HTR-8/SVneo (cell line): Measurements from ENCODE around the gene ARL15.
A peak's percentile ranks its signal among the peaks of the same experiment; 100 is the strongest.
"Not testable (repeated sequence)": the region's sequence is repeated elsewhere in the genome, so short reads cannot be mapped to it uniquely, and the experiment has no call there.

ENCODE experiments used
- DNase-seq: peaks from one replicate; pipeline ENCODE4 v3.0.0; 2011; ENCODE audit warnings: low spot score, mixed read lengths; ENCODE audit not compliant: insufficient read length
- FAIRE-seq: peaks from 2 replicates; lab custom pipeline; 2011; peaks lifted over from hg19 to GRCh38; lab: Jason Lieb, UNC

Gene ARL15

DNA sequence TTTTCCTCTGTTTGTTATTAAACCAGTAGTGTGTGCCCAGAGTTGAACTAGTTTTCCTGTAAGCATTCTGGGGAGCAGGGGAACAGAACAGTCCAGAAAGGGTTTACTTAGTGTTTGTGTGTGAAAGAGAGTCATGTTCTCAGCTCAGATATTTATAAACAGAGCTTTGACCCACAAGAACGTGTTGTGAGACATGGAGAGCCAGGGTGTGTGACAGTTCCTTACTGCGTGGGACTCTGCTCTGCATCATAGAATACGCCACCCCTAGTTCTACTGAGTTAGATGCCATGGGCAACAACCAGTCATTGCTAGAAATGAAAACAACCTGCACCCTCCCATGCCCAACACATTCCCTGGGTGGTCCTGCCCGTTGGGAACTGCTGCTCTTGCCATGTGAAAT lies 419.2 kb downstream of the ARL15 start:
- no peak for FAIRE-seq

DNA sequence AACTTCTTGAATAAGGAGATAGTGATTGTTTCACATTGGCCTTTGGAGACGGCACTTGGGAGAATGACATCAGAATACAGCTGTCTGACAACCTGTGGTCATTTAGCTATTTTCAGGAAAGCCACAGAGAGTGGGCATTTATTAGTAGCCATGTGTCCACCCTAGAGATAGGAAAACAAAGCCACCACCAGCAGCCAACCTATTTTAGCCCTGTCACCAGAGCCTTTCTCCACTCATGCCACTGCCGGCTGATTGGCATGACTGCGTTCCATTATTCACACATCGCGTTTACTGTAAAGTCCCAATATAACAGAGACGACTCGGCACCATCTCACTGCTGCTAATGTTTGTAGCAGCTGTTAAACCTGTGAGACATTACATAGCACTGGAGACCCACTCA lies 419.9 kb downstream of the ARL15 start:
- no peak for FAIRE-seq
- no peak for DNase-seq

More for the DNA sequence above, 419.2 kb downstream of the ARL15 start:
- DNase-seq = no peak

DNA sequence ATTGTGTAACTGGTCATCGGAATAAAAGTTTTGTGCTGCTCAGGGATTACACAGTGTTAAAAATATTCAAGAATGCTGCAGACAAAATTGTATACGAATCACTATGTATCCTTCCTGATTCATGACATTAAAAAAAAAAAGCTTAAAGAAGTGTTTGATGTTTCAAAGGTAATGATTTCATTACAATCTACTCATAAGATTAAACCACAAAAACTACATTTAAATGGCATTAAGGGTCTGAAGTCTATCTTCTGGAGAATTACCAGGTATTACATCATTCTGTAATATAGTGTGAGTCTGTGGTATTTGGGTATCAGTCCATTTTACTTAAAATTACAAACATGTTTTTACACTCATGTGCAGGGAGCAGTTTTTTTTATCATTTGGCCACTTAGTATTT lies 425.5 kb downstream of the ARL15 start:
- DNase-seq = no peak
- FAIRE-seq = no peak

DNA sequence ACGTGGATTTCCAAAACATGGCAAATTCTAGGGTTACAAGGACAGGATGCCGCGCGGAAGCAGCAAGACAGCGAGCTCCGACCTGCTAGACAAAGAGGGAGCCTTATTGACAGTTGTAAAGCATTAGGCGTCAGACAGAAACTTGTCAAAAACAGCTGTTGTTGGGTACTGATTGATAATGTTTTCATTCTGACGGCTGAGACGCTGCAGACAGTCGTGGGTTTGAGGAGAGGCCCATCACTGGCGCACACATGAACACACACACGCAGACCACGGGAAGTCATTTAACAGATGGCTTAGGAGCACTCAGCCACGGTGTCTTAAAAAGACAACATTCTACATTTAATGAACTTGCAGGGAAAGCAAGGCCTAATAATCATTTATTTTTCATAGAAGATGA lies 426.0 kb downstream of the ARL15 start:
- FAIRE-seq = peak; percentile 16
- no peak for DNase-seq

DNA sequence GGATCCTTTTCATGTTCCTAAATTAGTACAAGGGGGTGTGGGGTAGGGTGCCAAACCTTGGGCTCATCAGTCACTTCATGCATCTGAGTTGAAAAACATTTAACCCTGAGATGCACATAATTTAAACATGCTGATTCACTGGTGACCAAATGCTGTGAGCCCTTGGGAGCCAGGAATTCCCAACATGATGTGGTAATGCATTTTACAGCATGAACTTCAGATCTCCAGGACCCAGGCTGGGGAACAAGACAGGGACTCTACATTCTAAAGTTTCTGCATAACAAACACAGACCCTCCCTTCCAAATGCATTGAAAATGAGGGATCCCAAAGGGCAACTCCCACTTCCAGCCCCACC lies 427.7 kb downstream of the ARL15 start:
- DNase-seq (no peak), FAIRE-seq (no peak)

DNA sequence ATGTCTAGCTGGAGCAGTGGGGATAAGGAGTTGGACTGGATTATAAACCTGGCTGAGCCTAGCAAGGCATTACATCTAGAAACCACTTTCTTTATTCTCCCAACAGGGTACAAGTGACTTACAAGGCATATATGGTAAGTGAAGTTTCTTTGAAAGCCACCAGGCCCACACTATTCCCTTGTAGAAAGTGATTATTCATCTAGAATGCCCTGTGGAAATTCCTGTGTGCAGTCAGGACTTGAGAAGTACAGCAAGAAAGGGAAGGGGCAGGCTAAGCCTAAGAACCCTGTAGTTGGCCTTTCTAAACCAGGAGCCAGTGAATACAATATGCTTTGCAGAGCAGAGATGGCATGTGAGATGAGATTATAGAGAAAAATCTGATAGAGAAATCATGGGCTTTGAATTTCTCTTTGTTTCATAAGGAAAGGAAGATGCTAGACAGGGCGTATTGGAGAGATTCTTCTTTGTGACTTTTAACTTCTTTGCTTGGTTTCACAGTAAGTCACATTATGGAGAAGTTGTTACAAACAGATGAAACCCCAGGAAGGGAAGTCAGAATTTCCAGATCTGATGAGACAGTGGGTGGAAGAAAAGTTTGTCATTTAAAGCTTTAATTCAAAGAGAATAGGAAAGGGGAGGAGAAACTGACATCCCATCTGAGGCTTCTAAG lies 428.2 kb downstream of the ARL15 start:
- DNase-seq = no peak
- FAIRE-seq = no peak

DNA sequence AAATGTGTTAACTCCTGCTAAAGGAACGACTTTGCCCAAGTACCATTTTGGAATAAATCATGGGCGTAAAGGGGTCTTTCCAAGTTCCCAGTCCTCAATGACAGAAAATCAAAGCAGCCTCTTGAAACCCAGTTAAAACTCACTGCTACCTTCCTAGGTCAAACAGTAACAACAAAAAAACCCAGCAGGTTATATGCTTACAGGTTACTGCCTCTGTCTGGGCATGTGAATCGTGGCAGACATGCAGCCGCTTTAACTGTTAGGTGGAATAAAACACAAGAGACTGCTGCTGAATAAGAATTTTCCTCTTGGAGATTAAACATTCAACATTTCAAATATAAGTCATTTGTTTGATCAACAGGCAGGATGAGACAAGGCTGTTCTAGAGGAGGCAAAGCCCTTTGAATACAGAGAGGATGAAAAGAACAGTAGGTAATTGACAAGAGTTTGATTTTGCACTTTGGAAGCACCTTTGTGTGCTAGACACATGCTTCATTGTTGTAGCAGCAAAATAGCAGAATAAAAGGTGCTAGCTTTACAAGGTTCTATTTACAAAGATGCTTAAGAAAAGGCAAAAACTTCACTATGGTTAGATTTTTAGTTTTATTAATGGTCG lies 430.6 kb downstream of the ARL15 start:
- DNase-seq (no peak), FAIRE-seq (no peak)

DNA sequence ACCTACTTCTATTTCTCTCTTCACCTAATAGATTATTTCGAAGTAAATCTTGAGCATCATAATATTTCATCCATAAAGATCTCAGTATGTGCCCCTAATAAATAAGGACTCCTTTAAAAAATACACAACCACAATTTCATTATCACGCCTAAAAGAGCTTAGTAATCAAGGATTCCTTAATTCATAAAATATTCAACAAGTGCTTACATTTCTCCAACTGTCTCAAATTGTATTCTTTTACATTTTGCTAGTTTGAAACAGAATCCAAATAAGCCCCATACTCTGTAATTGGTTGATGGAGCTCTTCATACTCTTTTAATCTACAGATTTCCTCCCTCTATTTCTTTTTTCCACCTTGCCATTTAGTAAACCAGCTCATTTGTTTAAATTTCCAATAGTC lies 432.4 kb downstream of the ARL15 start:
- no peak for DNase-seq
- FAIRE-seq = no peak

DNA sequence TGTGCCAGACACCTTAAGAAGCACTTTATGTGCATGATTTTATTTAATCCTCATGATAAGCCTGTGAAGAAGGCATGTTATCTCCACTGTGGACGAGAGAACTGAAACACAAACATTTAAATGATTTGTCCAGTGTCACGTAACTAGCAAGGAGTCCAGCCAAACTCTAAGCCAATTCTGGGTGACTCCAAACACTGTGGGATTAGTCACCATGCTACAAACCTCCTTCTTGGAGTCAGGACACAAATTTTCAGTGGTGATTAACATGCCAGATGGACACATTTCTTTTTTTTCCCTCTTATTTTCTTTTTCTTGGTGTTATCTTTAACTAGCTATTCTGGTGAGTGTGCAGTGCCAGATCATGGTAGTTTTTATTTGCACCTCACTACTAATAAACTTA lies 433.1 kb downstream of the ARL15 start:
- FAIRE-seq = no peak
- no peak for DNase-seq

DNA sequence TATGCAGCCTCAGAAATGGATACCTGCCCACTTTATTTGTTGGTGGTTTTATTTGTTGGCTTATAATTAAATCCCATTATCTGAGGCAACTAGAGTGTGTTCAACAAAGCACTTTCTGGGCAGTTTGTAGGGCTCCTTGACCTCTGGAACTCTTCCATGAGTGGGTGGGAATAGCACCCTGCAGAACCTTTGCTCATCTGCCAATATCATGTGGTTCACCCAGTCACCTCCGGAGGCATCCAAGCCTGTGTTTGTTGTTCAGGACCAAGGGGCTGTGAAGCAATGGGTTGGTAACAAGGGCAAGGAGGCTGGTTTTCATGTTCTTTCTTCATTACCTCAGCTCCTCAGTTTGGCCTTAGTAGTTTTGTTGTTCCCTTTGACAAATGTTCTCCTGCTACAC lies 436.0 kb downstream of the ARL15 start:
- FAIRE-seq = peak; percentile 20
- peak; percentile 30 for DNase-seq

DNA sequence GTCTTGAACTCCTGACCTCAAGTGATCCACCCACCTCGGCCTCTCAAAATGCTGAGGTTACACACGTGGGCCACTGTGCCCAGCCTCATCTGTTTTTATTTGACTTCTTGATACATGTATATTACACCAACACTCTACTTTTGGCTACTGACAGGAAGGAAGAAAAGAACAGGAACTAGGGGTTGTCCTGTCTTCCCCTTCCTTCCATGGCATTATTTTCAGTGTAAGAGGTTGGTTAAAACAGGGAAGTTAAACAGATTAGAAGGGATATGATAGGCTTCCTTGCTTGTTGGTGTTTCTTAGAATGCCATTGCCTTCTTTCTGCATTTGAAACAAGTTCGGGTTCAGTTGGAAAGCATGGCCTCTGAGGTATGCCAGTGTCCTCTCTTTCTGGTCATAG lies 437.1 kb downstream of the ARL15 start:
- peak; percentile 65 for FAIRE-seq
- no peak for DNase-seq

DNA sequence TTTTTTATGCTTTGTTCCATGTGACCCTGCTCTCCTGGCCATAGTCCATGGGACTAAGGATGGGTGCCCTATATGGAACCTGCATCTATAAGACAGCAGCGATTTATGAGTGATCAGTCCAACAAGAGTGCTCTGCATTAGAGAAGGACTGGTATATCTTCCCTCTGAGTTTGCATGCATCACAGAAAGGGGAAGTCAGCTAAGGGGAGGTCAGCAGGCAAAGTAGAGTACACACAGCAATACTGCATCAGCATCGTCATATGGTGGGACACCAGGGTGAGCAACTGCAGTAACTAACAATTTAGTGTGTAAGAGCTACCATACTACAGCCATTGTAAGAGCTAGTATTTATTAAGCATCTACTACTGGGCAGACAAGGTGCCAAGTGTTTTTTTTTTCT lies 438.6 kb downstream of the ARL15 start:
- FAIRE-seq (peak; percentile 23), DNase-seq (no peak)

DNA sequence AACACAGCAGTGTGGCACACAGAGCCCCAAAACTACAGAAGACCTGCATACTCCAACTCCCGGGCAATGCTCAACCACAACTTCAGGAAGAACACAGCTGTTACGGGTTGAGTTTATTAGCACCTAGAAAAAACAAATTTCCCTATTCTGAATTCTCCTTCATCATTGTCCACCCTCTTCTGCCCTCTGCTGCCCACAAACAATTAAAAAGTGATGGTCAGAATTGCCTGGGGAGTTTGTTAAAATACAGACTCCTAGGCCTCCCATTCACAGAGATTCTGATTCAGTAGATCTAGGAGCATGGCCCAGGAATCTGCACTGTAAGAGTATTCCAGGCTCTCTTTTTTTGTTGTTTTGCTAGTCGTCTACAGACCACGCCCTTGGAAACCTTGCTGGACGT lies 439.3 kb downstream of the ARL15 start:
- DNase-seq = no peak
- FAIRE-seq = no peak

DNA sequence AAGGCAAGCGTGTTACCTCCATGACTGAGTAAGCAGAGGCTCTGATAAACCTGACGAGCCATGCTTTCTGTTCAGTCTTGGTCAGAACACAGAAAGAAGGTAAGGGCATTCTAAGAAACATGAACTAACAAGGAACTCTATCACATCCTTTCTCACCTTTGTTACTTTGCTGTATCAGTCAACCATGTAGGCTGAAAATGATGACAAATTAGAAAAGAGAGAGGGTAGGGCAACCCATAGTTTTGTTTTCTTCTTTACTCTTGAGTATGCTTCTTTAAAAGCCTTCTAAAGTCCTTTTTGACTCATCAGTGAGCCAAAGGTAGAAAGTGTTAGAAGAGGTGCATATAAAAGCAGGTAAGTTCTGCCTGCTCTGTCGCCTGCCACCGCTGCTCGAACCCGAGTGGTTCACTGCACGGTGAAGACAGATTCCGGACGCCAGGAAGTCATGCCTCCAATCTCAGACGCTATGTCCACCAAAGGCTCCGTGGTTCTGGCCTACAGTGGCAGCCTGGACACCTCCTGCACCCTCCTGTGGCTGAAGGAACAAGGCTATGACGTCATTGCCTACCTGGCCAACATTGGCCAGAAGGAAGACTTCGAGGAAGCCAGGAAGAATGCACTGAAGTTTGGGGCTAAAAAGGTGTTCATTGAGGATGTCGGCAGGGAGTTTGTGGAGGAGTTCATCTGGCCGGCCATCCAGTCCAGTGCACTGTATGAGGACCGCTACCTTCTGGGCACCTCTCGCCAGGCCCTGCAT lies 451.5 kb downstream of the ARL15 start:
- DNase-seq = no peak
- FAIRE-seq = peak; percentile 70

DNA sequence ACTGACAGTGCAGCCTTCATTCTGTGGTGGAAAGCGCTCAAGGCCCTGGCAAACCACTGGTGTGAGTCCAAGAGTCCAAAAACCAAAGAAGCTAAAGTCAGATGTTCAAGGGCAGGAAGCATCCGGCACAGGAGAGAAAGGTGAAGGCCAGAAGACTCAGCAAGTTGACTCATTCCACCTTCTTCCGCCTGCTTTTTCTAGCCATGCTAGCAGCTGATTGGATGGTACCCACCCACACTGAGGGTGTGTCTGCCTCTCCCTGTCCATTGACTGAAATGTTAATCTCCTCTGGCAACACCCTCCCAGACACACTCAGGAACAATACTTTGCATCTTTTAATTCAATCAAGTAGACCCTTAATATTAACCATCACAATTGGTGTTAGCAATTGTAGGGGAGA lies 453.9 kb downstream of the ARL15 start:
- no peak for DNase-seq
- peak; percentile 52 for FAIRE-seq

DNA sequence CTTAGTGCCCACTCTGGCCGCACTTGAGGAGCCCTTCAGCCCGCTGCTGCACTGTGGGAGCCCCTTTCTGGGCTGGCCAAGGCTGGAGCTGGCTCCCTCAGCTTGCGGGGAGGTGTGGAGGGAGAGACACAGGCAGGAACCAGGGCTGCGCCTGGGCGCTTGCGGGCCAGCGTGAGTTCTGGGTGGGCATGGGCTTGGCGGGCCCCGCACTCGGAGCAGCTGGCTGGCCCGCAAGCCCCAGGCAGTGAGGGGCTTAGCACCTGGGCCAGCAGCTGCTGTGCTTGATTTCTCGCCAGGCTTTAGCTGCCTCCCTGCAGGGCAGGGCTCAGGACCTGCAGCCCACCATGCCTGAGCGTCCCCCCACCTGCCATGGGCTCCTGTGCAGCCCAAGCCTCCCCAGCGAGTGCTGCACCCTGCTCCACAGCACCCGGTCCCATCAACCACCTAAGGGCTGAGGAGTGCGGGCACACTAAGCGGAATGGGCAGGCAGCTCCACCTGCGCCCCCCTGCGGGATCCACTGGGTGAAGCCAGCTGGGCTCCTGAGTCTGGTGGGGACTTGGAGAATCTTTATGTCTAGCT lies 473.4 kb downstream of the ARL15 start:
- FAIRE-seq, DNase-seq: not testable (repeated sequence)

DNA sequence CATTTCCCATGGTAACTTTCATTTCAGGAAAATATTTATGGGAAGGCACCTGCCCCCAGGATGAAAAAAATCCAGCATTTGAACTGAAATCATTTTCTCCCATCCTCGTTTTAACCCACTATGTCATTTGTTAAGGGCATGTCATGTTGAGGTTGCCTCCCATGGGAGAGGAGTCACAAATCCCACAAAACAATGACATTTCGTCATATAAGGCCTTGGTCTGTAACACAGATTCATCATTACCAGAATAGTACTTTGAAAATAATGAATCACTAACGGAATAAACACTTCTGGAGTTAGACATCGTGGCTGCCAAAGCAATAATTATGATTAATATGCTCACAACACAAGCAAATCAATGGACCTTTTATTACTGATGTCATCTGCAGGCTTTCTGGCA lies 475.9 kb downstream of the ARL15 start:
- FAIRE-seq (peak; percentile 38), DNase-seq (no peak)
